ENCODE data around the gene WAPL.
A peak's percentile ranks its signal among the peaks of the same experiment; 100 is the strongest.

Gene WAPL

GRCh38 chr10:86461963-86462804 lies 59.4 kb downstream of the WAPL start:
- DNase-seq (ENCODE audit: low read depth): no peak

GRCh38 chr10:86451604-86451960 lies 70.0 kb downstream of the WAPL start:
- DNase-seq (ENCODE audit: low read depth): no peak

GRCh38 chr10:86450806-86451603 lies 70.6 kb downstream of the WAPL start:
- DNase-seq (ENCODE audit: low read depth): no peak

GRCh38 chr10:86449926-86450558 lies 71.5 kb downstream of the WAPL start:
- no peak for DNase-seq (ENCODE audit: low read depth)

- DNase-seq (ENCODE audit: low read depth): peak; percentile 4
These were observed 74.2 kb downstream of the WAPL start for GRCh38 chr10:86447432-86447831.

GRCh38 chr10:86446987-86447386 lies 74.6 kb downstream of the WAPL start:
- peak; percentile 59 for DNase-seq (ENCODE audit: low read depth)

- peak; percentile 29 for DNase-seq (ENCODE audit: low read depth)
These were observed 75.2 kb downstream of the WAPL start for GRCh38 chr10:86446440-86446839.

- peak; percentile 79 for DNase-seq (ENCODE audit: low read depth)
These were observed 77.7 kb downstream of the WAPL start for GRCh38 chr10:86443936-86444335.

- peak; percentile 88 for DNase-seq (ENCODE audit: low read depth)
These were observed 78.5 kb downstream of the WAPL start for GRCh38 chr10:86443069-86443468.

GRCh38 chr10:86440874-86441843 lies 80.4 kb downstream of the WAPL start:
- peak; percentile 96 for DNase-seq (ENCODE audit: low read depth)

GRCh38 chr10:86439544-86439943 lies 82.0 kb downstream of the WAPL start:
- DNase-seq (ENCODE audit: low read depth): peak; percentile 99

- DNase-seq (ENCODE audit: low read depth): no peak
These were observed 83.4 kb downstream of the WAPL start for GRCh38 chr10:86438091-86438749.

- DNase-seq (ENCODE audit: low read depth): no peak
These were observed 84.1 kb downstream of the WAPL start for GRCh38 chr10:86437447-86437846.

GRCh38 chr10:86436963-86437362 lies 84.6 kb downstream of the WAPL start:
- DNase-seq (ENCODE audit: low read depth): no peak

- no peak for DNase-seq (ENCODE audit: low read depth)
These were observed 86.9 kb downstream of the WAPL start for GRCh38 chr10:86434656-86435055.

GRCh38 chr10:86423739-86424138 lies 97.9 kb downstream of the WAPL start:
- DNase-seq (ENCODE audit: low read depth): no peak

GRCh38 chr10:86419101-86419500 lies 102.5 kb downstream of the WAPL start:
- no peak for DNase-seq (ENCODE audit: low read depth)

- DNase-seq (ENCODE audit: low read depth): no peak
These were observed 106.0 kb downstream of the WAPL start for GRCh38 chr10:86415583-86415982.

- no peak for DNase-seq (ENCODE audit: low read depth)
These were observed 106.5 kb downstream of the WAPL start for GRCh38 chr10:86415116-86415515.

GRCh38 chr10:86413046-86413728 lies 108.4 kb downstream of the WAPL start:
- DNase-seq (ENCODE audit: low read depth): peak; percentile 73
